ENCODE data around the gene SEPHS1.
"Not testable (repeated sequence)": the region's sequence is repeated elsewhere in the genome, so short reads cannot be mapped to it uniquely, and the experiment has no call there.

The SEPHS1 gene

DNA sequence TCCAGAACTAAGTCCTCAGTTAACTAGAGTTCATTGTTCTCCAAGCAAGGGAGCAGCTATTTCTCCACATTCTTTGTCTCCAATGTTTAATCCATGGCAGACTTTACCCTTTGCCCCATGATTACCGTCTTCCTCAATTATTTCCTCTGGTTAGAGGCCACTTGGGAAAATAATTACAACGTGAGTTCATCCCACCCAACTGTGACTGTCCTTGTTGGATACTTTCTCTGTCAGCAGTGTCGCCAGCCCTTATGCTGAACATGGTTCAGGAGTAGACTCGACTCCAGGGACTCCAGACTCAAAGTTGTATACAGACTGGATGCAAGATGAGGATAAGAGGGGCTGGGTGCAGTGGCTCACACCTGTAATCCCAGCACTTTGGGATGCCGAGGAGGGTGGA is 17.1 kb upstream of the SEPHS1 start:
- DNase-seq (ENCODE audit: low read depth in 2 of 2) = no peak

DNA sequence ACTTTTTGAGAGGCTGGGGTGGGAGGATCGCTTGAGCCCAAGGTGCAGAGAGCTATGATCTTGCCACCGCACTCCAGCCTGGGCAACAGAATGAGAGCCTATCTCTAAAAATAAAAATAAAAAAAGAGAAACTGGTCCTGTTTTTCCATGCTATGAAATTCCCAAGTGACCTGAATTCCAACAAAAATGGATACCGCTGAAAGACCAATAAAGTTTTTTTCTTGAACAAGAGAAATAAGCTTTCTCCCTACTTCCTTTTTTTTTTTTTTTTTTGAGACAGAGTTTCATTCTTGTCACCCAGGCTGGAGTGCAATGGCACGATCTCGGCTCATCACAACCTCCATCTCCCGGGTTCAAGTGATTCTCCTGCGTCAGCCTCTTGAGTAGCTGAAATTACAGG is 12.5 kb upstream of the SEPHS1 start:
- no peak for DNase-seq (ENCODE audit: low read depth in 2 of 2)

DNA sequence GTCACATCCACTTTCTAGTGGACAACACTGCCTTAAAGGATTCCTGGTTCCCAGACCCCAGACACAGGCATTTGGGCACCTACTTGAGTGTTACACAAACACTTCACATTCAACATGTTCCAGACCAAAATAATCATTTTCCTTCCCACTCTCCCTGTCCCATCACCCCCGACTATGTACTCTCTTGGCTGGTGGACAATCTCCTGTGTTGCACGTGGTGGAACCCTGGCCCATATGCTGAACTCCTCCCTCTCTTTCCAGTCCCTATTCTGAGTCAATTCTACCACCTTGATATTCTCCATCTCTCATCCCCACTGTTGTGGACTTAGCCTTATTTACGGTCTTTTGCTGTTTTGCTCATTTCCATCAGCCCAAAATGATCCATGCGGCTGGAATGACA is 8.3 kb upstream of the SEPHS1 start:
- no peak for DNase-seq (ENCODE audit: low read depth in 2 of 2)

DNA sequence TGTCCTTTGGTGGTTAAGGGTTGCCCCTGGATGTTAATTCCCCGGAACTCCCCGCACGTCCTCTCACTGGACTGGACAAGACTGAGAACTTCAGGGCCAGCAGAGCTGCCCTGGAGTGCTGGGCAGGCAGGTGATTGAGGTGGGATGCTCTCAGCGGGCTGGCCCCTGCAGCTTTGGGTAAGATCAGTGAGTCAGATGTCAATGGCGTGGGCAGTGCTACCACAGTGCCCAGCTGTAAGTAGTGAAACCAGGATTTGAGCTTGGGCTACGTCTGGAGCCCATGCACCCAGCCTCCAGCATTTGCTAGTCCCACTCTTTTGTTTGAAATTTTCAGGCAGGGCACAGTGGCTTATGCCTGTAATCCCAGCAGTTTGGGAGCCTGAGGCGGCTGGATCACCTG is 6.7 kb upstream of the SEPHS1 start:
- DNase-seq (ENCODE audit: low read depth in 2 of 2) = no peak

DNA sequence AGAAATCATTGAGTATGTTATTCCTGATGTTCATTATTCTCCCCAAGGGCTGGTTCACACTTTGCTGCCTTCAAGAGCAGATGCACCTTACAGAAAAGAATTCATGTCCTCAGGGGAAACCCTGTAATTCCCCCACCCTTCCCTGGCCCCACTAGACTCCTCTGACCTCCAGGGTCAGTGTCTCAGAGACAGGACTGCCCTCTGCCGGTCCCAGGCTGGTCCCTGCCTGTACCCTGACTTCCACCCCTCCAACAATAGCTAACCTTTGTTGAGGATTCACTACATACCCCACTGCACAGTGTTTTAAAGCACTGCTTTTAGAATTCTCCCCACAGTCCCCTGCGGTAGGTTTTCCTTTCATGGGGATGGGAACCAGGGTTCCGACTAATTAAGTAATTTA is 4.4 kb upstream of the SEPHS1 start:
- no peak for DNase-seq (ENCODE audit: low read depth in 2 of 2)

GRCh38 chr10:13351340-13351915 is 3.3 kb upstream of the SEPHS1 start:
- no peak for DNase-seq (ENCODE audit: low read depth in 2 of 2)

DNA sequence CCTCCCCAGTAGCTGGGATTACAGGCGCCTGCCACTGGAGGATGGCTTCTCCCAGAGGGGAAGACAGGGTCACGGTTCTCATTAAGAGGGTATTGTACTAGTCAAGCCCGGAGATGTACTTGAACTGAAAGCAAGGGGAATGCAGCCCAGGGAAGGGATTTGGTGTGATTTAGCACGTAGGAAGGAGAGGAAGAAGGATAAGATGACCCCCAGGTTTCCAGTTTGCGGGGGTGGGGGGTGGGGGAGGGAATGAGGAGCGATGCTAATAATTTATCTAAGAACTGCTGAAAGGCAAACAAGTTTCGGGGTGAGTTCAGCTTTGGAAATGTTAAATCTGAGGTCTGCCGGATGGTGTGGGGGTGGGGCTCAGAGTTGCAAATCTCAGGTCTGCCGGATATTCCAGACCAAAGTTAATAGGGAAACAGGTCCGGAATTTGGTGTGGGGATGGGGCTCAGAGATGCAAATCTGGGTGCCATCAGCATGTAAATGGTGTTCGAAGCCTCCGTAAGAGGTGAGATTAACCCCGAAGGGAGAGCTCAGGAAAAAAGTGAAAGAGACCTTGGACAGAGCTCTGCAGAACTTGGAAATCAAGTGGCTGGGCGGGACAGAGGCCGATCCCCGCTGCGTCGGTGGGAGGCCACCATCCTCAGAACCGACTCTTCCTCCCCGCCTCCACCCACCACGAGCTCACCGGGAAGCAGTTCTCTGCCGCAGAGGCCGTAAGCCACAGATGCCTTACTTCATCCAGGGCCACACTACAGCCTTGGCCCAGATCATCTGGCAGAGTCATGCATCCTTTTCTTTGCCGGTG is 1.6 kb upstream of the SEPHS1 start:
- DNase-seq (ENCODE audit: low read depth in 2 of 2) = peak in 1 of 2 donors; percentile 25

DNA sequence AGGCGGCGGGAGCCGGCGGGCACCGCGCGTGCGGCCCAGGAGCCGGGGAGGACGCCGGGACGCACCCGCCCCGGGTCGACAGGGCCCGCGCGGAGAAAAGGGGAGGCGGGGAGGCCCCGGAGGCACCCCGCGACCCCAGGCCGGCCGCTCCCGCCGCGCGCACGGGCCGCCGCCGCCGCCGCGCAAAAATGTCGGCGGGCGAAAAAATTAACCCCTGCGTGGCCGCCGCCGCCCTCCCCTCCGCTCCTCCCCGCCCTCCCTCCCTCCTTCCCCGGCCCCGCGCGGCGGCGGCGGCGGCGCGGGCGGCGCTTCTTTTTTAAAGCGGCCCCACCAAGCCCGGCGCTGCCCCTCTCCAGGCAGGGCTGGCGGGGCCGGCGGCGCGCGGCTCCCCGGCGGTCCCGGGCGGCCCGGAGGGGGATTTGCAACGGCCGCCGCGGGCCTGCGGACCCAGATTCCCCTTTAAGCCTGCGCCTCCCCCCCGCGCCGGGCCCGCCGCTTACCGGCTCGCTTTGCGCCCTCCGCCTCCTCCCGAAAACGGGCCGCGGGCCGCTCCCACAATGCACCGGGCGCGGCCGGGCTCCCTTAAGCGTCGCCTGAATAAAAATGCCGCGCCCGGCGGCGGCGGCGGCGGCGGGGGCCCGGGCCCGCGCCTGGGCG is 465 bp downstream of the SEPHS1 start:
- DNase-seq (ENCODE audit: low read depth in 2 of 2) = peak; percentile 66 to 68

- no peak for DNase-seq (ENCODE audit: low read depth in 2 of 2)
These were observed 1.0 kb downstream of the SEPHS1 start for GRCh38 chr10:13347043-13347499.

DNA sequence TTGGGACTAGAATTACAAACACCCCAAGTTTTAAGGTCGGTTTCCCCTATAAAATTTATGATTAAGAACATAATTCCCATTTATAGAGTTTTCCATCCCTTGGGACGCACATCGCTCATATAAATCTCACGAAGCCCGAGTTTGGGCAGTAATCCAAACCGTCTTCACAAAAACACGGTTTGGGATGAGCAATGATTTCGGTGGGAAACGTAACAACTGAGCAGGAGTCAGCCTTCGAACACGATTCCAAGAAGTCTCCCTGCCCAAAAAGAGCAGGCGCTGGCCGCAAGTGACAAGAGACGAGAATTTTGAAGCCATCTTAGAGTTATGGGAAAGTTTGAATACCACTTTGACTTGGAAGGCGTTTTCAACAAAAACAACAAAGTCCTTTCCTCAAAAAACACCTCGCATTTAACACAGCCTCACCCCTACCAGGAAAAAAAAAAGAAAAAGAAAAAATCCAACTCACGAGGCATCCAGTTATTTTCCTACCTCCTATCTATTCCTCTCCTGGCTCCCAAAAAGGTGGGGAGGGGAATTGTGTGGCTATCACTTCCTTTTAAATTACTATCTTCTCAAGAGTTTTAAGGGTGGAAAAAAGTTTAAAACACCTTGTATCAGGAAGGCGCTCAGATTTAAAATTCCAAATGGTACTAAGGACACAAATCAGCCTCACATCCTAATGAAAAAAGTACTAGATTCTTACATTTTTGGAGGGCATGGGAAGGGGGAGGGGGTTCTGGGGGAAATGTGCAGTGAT is 1.6 kb downstream of the SEPHS1 start:
- no peak for DNase-seq (ENCODE audit: low read depth in 2 of 2)

- DNase-seq (ENCODE audit: low read depth in 2 of 2) = no peak
These were observed 7.3 kb downstream of the SEPHS1 start for GRCh38 chr10:13340626-13341376.

DNA sequence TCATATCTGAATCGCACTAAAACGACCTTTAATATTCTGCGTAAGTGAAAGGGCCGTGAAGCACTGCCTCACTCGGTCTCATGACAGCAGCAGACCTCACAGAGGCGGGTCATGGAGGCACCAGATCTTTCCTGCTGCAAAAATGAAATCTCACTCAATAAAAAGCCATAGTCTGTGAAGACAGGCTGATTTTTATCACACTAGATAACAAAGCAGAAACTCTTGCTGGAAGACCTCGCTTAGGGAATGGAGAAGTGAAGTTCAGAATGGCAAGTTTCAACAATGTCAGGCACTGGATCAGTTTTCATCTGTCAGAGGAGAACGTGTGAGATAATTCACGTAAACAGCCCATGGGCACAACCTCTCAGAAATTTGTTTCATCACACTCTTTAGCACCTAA is 8.0 kb downstream of the SEPHS1 start:
- DNase-seq (ENCODE audit: low read depth in 2 of 2) = no peak

DNA sequence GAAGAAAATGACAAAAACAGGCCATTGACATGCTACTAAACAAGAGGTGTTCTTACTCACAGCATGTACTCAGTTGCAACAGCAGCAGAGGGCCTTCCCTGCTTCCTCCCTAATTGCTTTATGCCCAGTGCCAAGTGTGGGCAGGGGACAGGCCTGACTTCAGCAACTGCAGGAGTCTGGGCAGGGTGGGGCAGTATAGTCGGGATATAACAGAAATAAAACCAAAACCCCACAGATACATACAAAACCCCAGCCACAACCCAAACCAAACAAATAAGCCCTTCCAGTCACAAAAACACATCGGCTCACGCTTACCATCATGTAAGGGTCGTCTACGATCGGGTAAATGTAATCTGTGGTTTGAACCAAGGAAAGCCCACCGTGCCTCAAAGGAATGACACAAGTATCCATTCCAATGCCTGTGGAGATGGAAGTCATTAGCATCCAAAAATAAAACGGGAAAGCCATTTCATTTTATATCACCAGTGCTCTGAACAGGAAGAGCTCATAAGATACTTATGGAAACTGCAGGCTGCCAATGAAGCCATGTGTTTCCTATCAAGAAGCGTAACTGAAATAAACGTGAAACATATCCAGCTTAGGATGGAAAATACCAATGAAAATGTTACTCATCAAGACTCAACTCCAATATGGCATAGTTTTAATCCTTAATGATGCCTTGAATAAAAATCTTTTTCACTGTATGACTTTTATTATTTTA is 9.5 kb downstream of the SEPHS1 start:
- DNase-seq (ENCODE audit: low read depth in 2 of 2) = no peak

GRCh38 chr10:13337827-13338196 is 10.3 kb downstream of the SEPHS1 start:
- DNase-seq (ENCODE audit: low read depth in 2 of 2) = no peak

GRCh38 chr10:13337128-13337826 is 10.8 kb downstream of the SEPHS1 start:
- no peak for DNase-seq (ENCODE audit: low read depth in 2 of 2)

- DNase-seq (ENCODE audit: low read depth in 2 of 2) = no peak
These were observed 12.2 kb downstream of the SEPHS1 start for GRCh38 chr10:13335881-13336280.

- no peak for DNase-seq (ENCODE audit: low read depth in 2 of 2)
These were observed 13.5 kb downstream of the SEPHS1 start for GRCh38 chr10:13334556-13334955.

DNA sequence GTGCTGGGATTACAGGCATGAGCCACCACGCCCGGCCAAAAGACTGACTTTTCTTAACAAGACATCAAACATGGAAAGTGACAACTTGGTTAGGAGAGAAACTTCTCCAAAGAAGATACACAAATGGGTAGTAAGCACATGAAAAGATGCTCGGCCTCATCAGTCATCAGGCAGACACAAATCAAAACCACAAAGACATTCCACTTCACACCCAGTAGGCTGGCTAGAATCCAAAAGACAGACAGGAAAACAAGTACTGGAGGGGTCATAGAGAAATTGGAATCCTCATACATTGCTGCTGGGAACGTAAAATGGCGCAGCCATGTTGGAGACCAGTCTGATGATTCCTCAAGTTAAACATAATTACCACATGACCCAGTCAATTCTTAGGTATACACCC is 16.4 kb downstream of the SEPHS1 start:
- DNase-seq (ENCODE audit: low read depth in 2 of 2) = no peak

DNA sequence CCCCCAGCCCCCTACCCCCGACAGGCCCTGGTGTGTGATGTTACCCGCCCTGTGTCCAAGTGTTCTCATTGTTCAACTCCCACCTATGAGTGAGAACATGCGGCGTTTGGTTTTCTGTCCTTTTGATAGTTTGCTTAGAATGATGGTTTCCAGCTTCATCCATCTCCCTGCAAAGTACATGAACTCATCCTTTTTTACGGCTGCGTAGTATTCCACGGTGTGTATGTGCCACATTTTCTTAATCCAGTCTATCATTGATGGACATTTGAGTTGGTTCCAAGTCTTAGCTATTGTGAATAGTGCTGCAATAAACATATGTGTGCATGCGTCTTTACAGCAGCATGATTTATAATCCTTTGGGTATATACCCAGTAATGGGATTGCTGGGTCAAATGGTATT is 17.1 kb downstream of the SEPHS1 start:
- DNase-seq (ENCODE audit: low read depth in 2 of 2) = not testable (repeated sequence)

DNA sequence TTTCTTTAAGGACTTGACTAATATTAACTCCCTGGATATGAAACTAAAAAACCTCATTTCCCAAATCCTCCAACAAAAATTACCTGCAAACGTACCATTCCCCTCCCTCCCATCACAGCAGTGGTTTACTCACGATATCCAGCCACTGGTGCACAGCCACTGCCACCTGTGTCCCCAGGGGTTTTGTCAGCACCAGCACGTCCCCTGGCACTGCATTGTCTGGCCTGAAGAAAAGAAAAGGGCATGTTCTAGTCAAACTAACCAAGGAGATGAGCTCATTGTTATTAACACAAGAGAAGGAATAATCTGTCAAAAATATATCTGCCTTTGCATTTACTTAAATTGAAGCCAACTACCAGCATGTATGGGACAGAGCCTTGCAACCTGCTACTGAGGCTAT is 18.5 kb downstream of the SEPHS1 start:
- DNase-seq (ENCODE audit: low read depth in 2 of 2) = no peak
